Choroid plexus epithelial cell (primary cell): Measurements from ENCODE around the gene ZNHIT2.

ENCODE experiments used
- DNase-seq: peaks from one replicate; pipeline ENCODE4 v3.0.0-alpha.2; 2010; ENCODE audit warnings: low read depth
- H3K4me3 ChIP-seq: 2 replicates; pipeline ENCODE4 v1.5.1; 2011; ENCODE audit warnings: low read depth, mild to moderate bottlenecking, control low read depth, low read length, moderate library complexity
- TF ChIP-seq, protein P1 (sequence below): conservative IDR thresholded peaks from 2 replicates; pipeline ENCODE4 v1.5.1; 2011; ENCODE audit warnings: low read depth, mild to moderate bottlenecking, control low read depth, inconsistent platforms, low read length, moderate library complexity

Gene ZNHIT2

DNA sequence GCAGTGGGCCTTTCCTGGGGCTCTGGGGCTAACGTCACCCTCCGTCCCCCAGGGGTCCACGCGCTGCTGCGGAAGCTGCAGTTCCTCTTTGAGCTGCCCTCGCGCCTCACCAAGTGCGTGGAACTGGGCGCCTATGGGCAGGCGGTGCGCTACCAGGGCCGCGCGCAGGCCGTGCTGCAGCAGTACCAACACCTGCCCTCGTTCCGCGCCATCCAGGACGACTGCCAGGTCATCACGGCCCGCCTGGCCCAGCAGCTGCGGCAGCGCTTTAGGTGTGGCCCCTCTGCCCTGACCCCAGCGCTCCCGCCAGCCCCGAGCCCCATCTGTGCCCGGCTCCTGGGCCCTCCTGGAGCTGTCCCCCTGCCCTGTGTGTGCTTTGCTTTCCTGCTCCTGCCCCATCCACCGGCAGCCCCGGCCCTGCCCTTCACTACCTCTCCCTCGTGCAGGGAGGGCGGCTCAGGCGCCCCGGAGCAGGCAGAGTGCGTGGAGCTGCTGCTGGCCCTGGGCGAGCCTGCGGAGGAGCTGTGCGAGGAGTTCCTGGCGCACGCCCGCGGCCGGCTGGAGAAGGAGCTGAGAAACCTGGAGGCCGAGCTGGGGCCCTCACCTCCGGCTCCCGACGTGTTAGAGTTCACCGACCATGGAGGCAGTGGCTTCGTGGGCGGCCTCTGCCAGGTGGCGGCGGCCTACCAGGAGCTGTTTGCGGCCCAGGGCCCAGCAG, 9.6 kb downstream of the ZNHIT2 start:
- TF ChIP-seq, protein P1, sequence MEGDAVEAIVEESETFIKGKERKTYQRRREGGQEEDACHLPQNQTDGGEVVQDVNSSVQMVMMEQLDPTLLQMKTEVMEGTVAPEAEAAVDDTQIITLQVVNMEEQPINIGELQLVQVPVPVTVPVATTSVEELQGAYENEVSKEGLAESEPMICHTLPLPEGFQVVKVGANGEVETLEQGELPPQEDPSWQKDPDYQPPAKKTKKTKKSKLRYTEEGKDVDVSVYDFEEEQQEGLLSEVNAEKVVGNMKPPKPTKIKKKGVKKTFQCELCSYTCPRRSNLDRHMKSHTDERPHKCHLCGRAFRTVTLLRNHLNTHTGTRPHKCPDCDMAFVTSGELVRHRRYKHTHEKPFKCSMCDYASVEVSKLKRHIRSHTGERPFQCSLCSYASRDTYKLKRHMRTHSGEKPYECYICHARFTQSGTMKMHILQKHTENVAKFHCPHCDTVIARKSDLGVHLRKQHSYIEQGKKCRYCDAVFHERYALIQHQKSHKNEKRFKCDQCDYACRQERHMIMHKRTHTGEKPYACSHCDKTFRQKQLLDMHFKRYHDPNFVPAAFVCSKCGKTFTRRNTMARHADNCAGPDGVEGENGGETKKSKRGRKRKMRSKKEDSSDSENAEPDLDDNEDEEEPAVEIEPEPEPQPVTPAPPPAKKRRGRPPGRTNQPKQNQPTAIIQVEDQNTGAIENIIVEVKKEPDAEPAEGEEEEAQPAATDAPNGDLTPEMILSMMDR, result no peak
- no peak overlapping the region for H3K4me3 ChIP-seq
- no peak for DNase-seq

DNA sequence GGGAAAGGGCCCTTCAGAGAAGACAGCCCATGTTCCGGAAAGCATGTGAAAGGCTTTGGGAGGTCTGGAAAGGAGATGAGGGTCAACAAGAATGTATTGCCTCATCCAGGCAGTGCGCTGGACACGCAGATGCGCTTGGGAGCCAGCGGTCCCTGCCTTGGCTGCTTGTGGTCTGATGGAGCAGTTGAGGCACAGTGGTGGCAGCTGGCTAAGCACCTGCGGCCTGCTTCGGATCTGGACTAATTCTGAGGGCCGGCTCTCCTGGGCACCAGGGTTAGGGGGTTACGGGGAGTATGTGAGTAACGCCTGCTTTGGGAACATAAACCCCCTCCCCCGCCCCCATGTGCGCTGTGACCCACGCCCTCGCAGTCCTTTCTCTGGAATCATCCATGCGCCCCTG, 10.4 kb downstream of the ZNHIT2 start:
- TF ChIP-seq, protein P1, result no peak
- DNase-seq, result no peak
- H3K4me3 ChIP-seq, result no peak overlapping the region

DNA sequence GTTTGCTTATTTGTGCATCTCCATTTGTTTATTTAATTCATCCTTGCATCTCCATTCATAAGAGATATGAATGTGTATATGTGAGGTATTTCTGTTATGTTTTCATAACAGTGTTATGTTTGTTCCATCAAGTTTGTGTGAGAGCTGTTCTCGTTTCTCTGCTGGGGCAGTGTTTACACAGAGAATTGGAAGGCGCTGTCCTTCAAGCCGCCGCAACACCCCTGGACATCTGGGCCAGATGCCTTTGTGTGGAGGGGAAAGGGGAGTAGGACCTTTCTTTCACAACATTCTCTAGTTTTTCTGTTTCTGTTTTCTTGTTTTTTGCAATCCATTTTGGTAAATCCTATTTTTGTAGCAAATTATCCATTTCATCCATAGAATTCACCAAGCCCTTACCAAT, 12.9 kb downstream of the ZNHIT2 start:
- TF ChIP-seq, protein P1, result no peak
- H3K4me3 ChIP-seq, result no peak overlapping the region
- DNase-seq, result no peak

GRCh38 chr11:65103476-65103875, 14.0 kb downstream of the ZNHIT2 start:
- H3K4me3 ChIP-seq, result no peak overlapping the region
- TF ChIP-seq, protein P1, result no peak
- DNase-seq, result no peak

DNA sequence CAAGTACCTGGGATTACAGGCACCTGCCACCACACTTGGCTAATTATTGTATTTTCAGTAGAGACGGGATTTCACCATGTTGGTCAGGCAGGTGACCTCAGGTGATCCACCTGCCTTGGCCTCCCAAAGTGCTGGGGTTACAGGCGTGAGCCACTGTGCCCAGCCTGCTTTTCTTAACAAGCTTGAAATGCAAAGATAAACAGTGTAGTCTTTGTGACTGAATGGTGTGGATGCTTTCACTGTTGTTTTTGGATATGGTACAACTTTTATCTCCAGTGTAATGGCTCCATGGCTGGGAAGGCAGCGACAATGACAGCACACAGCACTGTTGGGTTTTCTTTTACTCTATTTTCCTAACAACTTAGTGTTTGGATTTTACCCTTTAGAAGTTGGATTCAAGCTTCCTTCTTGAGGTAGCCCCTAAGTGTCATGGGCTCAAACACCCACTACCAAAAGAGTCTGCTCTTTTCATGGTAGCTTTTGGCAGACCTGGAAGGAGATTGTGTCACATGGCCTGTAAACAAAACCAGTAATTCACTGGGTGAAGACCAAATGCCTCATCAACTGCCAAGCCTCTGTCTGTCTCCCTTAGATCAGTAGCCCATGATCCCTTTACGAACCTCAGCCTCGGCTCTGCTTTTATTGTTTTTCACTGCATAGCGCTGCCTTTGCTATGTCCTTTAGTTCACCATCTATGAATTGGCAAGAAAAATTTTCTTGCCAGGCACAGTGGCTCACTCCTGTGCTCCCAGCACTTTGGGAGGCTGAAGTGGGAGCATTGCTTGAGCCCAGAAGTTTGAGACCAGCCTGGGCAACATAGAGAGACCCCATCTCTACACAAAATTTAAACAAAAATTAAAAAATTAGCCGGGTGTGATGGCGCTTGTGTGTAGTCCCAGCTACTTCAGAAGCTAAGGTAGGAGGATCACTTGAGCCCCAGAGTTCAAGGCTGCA, 15.1 kb downstream of the ZNHIT2 start:
- no peak overlapping the region for H3K4me3 ChIP-seq
- TF ChIP-seq, protein P1, result no peak
- no peak for DNase-seq

DNA sequence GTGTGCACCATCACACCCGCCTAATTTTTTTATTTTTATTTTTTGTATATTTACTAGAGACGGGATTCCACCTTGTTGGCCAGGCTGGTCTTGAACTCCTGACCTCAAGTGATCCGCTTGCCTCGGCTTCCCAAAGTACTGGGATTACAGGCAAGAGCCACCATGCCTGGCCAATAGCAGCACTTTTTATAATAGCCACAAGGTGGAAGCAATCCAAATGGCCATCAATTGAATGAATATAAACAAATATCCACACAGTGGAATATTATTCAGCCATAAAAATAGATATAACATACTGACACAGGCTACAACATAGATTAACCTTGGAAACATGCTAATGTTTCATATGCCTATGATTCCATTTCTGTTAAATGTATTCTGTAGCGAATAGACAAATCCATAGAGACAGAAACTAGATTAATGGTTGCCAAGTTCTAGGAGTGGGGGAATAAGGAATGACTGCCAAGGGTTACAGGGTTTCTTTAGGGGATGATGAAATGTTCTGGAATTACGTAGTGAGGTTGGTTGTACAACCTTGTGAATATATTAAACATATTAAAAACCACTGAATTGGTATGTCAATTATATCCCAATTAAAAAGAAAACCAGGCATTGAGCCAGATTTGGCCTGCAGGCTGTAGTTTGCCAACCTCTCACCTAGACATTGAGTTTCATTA, 16.7 kb downstream of the ZNHIT2 start:
- TF ChIP-seq, protein P1, result peak; percentile 9
- no peak for DNase-seq
- no peak overlapping the region for H3K4me3 ChIP-seq
